H54 (cell line): Measurements from ENCODE around the gene SIM2.
"Not testable (repeated sequence)": the region's sequence is repeated elsewhere in the genome, so short reads cannot be mapped to it uniquely, and the experiment has no call there.

Experiments
- DNase-seq: peaks from one replicate; pipeline ENCODE4 v3.0.0; 2011; ENCODE audit warnings: low spot score, mixed read lengths; ENCODE audit not compliant: insufficient read length
- FAIRE-seq: peaks from 3 replicates; lab custom pipeline; 2011; peaks lifted over from hg19 to GRCh38; lab: Jason Lieb, UNC
- POLR2A ChIP-seq: IDR thresholded peaks from 2 replicates; pipeline ENCODE4 v1.6.1; 2011; ENCODE audit warnings: low read depth, mild to moderate bottlenecking, low read length

Gene SIM2

GRCh38 chr21:36698981-36699545 is at the start of gene SIM2:
Gene SIM2 (plus strand): TSS chr21:36699115. CDS start chr21:36699747, 632 bp downstream.
- DNase-seq, result no peak
- no peak for FAIRE-seq
- TF ChIP-seq POLR2A, result no peak

GRCh38 chr21:36654324-36654723 is 44.6 kb upstream of the SIM2 start:
- FAIRE-seq (no peak), DNase-seq (no peak)
- TF ChIP-seq POLR2A, result no peak

- DNase-seq (no peak), FAIRE-seq (no peak)
- no peak for TF ChIP-seq POLR2A
Observed at GRCh38 chr21:36654796-36655325, 44.1 kb upstream of the SIM2 start.

GRCh38 chr21:36656138-36656537 is 42.8 kb upstream of the SIM2 start:
- no peak for DNase-seq
- FAIRE-seq, result no peak
- TF ChIP-seq POLR2A, result no peak

- not testable (repeated sequence) for FAIRE-seq, DNase-seq
Observed at GRCh38 chr21:36657290-36657689, 41.6 kb upstream of the SIM2 start.

- DNase-seq, result no peak
- no peak for TF ChIP-seq POLR2A
- no peak for FAIRE-seq
Observed at GRCh38 chr21:36657999-36658398, 40.9 kb upstream of the SIM2 start.

GRCh38 chr21:36658926-36659325 is 40.0 kb upstream of the SIM2 start:
- no peak for FAIRE-seq
- no peak for TF ChIP-seq POLR2A
- DNase-seq, result no peak

GRCh38 chr21:36661511-36662309 is 37.2 kb upstream of the SIM2 start:
- TF ChIP-seq POLR2A, result no peak
- DNase-seq, result no peak
- FAIRE-seq, result no peak

- no peak for TF ChIP-seq POLR2A
- DNase-seq, result no peak
- FAIRE-seq, result no peak
Observed at GRCh38 chr21:36663033-36663855, 35.7 kb upstream of the SIM2 start.

- no peak for FAIRE-seq
- TF ChIP-seq POLR2A, result no peak
- DNase-seq, result no peak
Observed at GRCh38 chr21:36664662-36664990, 34.3 kb upstream of the SIM2 start.

- DNase-seq (no peak), FAIRE-seq (no peak)
- no peak for TF ChIP-seq POLR2A
Observed at GRCh38 chr21:36665806-36666205, 33.1 kb upstream of the SIM2 start.

- no peak for DNase-seq
- FAIRE-seq, result no peak
- TF ChIP-seq POLR2A, result no peak
Observed at GRCh38 chr21:36668713-36669112, 30.2 kb upstream of the SIM2 start.

GRCh38 chr21:36671836-36672235 is 27.1 kb upstream of the SIM2 start:
- no peak for DNase-seq
- TF ChIP-seq POLR2A, result no peak
- FAIRE-seq, result no peak

- not testable (repeated sequence) for DNase-seq, FAIRE-seq
Observed at GRCh38 chr21:36672296-36672695, 26.6 kb upstream of the SIM2 start.
